ENCODE results near the gene ZNF329. TPM values are rescaled to one million over a fixed set of nuclear protein-coding genes. Genes with fewer than 3 reads are reported as not detected.

ZNF329 gene
- total RNA-seq, 1 donor from 2014 or later = 9.6 TPM

- H3K4me1 ChIP-seq = no peaks in the 10 kb centered on the region
- H3K27me3 ChIP-seq = no peaks in the 10 kb centered on the region
- no peak overlapping the region for H3K4me3 ChIP-seq
- intact Hi-C loops (cut with DNase I) = no loop called here
- H3K27ac ChIP-seq = no peak overlapping the region
- TF ChIP-seq POLR2AphosphoS5 (IDR thresholded peaks at IDR 0.05; ENCODE audit: insufficient read depth in 1 of 2, low read depth in 1 of 2) (no peak), CTCF (IDR thresholded peaks at IDR 0.05) (no peak), POLR2A (IDR thresholded peaks at IDR 0.05) (no peak)
- peaks cover 13% of the 10 kb centered on the region for H3K9me3 ChIP-seq
- no peak for DNase-seq (ENCODE audit: extremely low spot score in 2 of 2)
- peaks cover 0 to 64% of the 10 kb centered on the region in 2 donors for H3K36me3 ChIP-seq
These were observed 63.5 kb downstream of the ZNF329 start for GRCh38 chr19:58086825-58087710.

DNA sequence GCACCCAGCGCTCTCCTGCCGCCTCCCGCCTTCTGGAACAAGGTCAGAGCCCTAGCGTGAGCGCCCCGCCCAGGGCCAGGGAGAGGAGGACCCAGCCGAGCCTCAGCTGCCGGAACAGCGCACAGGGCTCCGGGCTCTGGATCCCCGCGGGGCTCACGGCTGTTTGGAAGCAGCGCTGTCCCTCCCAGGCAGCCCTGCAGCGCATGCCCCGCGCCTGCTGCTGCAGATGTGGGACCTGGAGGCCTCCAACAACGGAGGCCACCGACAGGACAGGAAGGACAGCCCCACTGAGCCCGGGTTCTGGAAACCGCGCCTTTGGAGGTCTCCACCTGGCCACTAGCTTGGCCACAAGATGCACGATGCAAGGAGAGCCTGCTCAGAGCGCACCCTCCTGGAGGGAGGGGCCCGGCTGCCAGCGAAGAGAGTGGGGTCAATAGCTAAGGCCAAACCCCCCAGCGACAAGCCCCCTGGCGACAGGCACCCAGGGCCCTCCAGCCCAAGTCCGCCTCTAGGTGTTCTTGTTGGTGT, 65.2 kb downstream of the ZNF329 start:
- TF ChIP-seq POLR2A (IDR thresholded peaks at IDR 0.05) = no peak
- no peak for TF ChIP-seq POLR2AphosphoS5 (IDR thresholded peaks at IDR 0.05; ENCODE audit: insufficient read depth in 1 of 2, low read depth in 1 of 2)
- TF ChIP-seq CTCF (IDR thresholded peaks at IDR 0.05) = no peak
- H3K27ac ChIP-seq = no peak overlapping the region
- no peaks in the 10 kb centered on the region for H3K4me1 ChIP-seq
- DNase-seq (ENCODE audit: extremely low spot score in 2 of 2) = no peak
- H3K36me3 ChIP-seq = peaks cover 0 to 64% of the 10 kb centered on the region in 2 donors
- peaks cover 13% of the 10 kb centered on the region for H3K9me3 ChIP-seq
- intact Hi-C loops (cut with DNase I) = no loop called here
- no peak overlapping the region for H3K4me3 ChIP-seq
- no peaks in the 10 kb centered on the region for H3K27me3 ChIP-seq

- Histone ChIP-seq H3K36me3 (peaks cover 0 to 60% of the 10 kb centered on the region in 2 donors), H3K9me3 (peaks cover 13% of the 10 kb centered on the region), H3K27ac (no peak overlapping the region), H3K4me1 (no peaks in the 10 kb centered on the region), H3K4me3 (peak overlapping the region in 1 of 2 donors; percentile 18), H3K27me3 (no peaks in the 10 kb centered on the region)
- no peak for DNase-seq (ENCODE audit: extremely low spot score in 2 of 2)
- intact Hi-C loops (cut with DNase I) = no loop called here
- TF ChIP-seq POLR2A (IDR thresholded peaks at IDR 0.05) = no peak
- TF ChIP-seq POLR2AphosphoS5 (IDR thresholded peaks at IDR 0.05; ENCODE audit: insufficient read depth in 1 of 2, low read depth in 1 of 2) = no peak
- TF ChIP-seq CTCF (IDR thresholded peaks at IDR 0.05) = no peak
These were observed 65.8 kb downstream of the ZNF329 start for GRCh38 chr19:58084596-58085347.

- peaks cover 0 to 51% of the 10 kb centered on the region in 2 donors for H3K36me3 ChIP-seq
- no peaks in the 10 kb centered on the region for H3K4me1 ChIP-seq
- no peak overlapping the region for H3K4me3 ChIP-seq
- H3K9me3 ChIP-seq = peaks cover 13% of the 10 kb centered on the region
- no peak for DNase-seq (ENCODE audit: extremely low spot score in 2 of 2)
- intact Hi-C loops (cut with DNase I) = no loop called here
- H3K27ac ChIP-seq = no peak overlapping the region
- TF ChIP-seq POLR2AphosphoS5 (IDR thresholded peaks at IDR 0.05; ENCODE audit: insufficient read depth in 1 of 2, low read depth in 1 of 2) (no peak), POLR2A (IDR thresholded peaks at IDR 0.05) (no peak), CTCF (IDR thresholded peaks at IDR 0.05) (no peak)
- no peaks in the 10 kb centered on the region for H3K27me3 ChIP-seq
These were observed 67.6 kb downstream of the ZNF329 start for GRCh38 chr19:58083021-58083420.
